ENCODE data around the gene MBNL2.

- TF ChIP-seq EZH2 (IDR thresholded peaks at IDR 0.05; ENCODE audit: insufficient read depth, poor library complexity, severe bottlenecking) = no peak
- no peak for TF ChIP-seq EZH2phosphoT487 (IDR thresholded peaks at IDR 0.05; ENCODE audit: insufficient read depth, low read depth)
Observed at GRCh38 chr13:97392020-97392419, 169.9 kb downstream of the MBNL2 start.
